ENCODE data around the gene PILRA.
"Not testable (repeated sequence)": the region's sequence is repeated elsewhere in the genome, so short reads cannot be mapped to it uniquely, and the experiment has no call there.

The PILRA gene

GRCh38 chr7:100381531-100382233, 8.4 kb downstream of the PILRA start:
- not testable (repeated sequence) for DNase-seq

DNA sequence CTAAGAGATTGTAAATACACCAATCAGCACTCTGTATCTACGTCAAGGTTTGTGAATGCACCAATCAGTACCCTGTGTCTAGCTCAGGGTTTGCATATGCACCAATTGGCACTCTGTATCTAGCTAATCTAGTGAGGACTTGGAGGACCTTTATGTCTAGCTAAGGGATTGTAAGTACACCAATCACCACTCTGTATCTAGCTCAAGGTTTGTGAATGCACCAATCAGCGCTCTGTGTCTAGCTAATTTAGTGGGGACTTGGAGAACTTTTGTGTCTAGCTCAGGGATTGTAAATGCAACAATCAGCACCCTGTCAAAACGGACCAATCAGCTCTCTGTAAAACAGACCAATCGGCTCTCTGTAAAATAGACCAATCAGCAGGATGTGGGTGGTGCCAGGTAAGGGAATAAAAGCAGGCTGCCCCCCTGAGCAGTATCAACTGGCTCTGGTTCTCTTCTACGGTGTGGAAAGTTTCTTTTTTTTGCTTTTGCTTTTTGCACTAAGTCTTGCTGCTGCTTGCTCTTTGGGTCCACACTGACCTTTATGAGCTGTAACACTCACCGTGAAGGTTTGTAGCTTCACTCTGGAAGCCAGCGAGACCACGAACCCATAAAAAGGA, 9.1 kb downstream of the PILRA start:
- peak; percentile 6 for DNase-seq

DNA sequence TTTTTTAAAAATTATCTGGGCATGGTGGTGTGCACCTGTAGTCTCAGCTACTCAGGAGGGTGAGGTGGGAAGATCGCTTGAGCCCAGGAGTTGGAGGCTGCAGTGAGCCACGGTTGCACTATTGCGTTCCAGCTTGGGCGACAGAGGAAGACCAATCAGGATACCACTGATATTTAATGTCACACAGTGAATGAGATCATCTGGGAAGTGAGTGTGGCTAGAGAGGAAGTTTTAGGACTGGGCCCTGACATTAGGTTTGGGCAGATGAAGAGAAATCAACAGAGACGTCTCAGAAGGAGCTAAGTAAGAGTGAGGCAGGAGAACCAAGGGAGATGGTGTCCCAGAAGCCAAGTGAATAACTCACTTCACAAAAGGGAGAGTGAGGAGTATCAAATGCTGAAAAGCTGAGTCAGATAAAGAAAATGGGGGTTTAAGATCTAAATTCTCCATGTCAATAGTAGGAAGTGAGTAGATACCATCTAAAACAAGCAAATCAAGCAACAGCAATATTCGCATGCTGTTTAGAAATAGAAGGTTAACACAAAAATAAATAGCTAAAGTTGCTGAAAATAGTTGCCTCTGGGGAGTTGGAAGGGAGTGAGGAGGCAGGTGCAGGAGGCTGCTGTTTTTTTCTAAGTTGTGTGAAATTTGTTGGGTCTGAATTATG, 11.5 kb downstream of the PILRA start:
- DNase-seq: no peak

DNA sequence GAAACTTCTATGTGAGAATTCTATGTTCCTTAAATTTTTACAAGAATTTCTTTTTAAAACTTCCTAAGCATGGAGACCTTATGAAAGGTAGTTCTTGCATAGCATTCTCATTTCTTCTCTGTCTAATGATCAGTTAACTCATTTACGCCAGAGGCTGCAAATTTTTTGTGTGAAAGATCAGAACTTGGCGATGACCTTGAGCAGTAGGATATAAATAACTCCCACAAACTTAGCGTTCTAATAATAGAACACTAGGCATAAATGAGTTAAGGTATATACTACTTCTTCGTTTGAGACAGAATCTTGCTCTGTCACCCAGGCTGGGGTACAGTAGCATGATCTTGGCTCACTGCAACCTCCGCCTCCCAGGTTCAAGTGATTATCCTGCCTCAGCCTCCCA, 13.7 kb downstream of the PILRA start:
- no peak for DNase-seq

DNA sequence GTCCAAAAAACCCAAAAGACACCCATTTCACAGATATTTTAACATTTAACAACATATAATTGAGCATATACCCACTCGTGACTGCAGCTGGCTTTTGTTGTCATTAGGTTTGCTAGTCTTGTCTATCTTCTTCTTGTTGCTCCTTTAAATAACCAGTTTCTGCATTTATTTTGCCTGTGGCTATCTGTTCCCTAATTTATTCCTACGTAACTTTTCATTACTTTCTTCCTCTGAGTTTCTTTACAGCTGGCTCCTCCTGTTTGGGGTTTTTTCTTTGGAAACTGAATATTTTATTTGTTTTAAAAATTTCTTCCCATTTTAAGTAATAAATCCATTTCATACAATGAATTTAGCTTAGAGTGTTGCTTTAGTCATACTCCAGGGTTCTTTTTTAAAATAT, 14.4 kb downstream of the PILRA start:
- no peak for DNase-seq

DNA sequence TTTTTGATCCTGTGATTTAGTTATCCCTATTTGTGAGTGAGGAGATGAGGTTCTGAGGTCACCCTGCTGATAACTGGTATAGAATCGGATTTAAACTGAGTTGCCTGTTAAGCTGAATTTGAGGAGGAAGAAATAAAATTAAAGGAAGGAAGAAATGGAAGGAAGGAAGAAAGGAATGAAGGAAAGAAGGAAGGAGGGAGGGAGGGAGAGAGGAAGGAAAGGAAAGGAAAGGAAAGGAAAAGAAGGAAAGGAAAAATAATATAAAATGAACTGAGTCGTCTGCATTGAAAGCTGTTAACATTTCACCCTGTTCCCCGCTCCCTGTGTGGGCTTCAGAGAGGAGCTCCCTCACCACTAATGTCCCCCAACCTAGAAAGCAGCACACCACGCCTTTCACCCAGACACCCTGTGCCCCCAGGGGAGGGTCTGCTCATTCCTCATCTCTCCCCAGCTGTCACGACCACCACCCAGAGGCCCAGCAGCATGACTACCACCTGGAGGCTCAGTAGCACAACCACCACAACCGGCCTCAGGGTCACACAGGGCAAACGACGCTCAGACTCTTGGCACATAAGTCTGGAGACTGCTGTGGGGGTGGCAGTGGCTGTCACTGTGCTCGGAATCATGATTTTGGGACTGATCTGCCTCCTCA, 16.3 kb downstream of the PILRA start:
- no peak for DNase-seq

DNA sequence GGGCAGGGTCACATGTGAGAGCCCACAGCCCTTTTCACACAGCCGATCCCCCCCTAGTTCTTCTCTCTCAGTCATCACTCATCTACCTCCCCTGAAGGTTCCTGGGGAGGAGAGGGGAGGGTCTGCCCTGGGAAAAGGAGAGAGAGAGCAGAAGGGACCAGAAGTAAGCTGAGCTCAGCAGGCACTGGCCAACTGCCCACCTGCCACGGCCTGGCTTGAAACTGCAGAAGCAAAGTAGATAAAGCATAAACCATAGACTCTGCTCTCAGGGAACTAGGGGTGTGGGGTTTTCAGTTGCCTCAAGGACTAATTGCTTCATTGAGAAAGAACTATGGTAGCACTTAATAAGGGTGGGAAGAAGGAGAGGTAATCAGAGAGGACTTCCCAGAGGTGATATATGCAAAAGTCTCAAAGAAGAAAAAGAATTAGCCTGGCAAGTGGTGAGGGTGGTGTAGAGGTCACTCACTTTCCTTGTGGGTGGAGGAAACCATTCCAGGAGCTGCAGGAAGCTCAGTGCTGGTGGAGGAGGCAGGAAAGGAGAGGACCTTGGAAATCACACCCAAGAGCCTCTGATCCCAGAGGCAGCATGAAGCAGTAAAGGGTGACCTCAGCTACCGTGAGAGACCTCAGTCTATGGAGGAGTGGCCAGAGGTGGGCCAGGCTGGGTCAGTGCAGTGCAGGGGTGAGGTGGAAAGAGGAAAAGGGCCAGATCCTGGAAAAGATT, 17.2 kb downstream of the PILRA start:
- DNase-seq: no peak

GRCh38 chr7:100393233-100393905, 20.1 kb downstream of the PILRA start:
- no peak for DNase-seq

- DNase-seq: no peak
Measured at GRCh38 chr7:100394077-100394476, 20.8 kb downstream of the PILRA start.

- DNase-seq: peak; percentile 4
Measured at GRCh38 chr7:100396421-100396982, 23.2 kb downstream of the PILRA start.

GRCh38 chr7:100397315-100398081, 24.2 kb downstream of the PILRA start:
- no peak for DNase-seq

- DNase-seq: no peak
Measured at GRCh38 chr7:100398239-100398638, 25.0 kb downstream of the PILRA start.

DNA sequence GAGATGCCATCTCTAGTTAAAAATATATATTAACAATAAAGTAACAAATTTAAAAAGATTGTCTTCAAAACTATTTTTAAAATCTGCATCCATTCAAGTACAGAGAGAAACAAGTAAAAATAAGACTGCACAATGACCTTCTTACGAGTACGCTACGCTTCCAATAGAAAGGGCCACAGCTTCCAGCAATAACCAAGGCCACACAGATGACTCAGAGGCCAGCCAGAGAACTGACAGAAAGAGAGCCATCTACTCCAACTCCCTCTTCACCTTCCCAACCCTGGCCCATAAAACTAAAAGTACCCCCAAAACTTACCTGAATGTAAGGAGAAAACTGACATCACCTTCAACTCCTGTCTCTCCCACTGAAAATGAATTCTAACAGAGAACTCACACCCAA, 26.8 kb downstream of the PILRA start:
- DNase-seq: no peak

DNA sequence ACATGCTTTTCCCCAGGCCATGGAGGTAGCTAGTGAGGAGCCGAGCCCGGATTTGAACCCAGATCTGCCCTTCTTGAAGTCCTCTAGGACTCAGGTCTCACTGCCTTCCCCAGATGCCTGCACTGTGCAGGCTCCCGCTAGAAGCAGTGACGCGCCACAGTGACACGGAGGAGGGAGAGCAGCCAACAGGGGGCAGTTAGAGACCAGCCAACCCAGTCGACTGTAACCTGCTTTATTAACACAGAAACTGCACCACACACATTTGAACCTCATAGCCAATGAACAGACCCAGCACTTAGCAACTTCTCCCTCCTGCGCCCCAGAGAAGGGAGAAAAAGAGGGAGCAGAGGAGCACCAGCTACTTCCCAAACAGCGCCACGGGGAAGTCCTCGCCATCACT, 27.4 kb downstream of the PILRA start:
- no peak for DNase-seq

- DNase-seq: no peak
Measured at GRCh38 chr7:100401811-100402210, 28.5 kb downstream of the PILRA start.

- no peak for DNase-seq
Measured at GRCh38 chr7:100402241-100402640, 29.0 kb downstream of the PILRA start.

- DNase-seq: no peak
Measured at GRCh38 chr7:100406767-100407166, 33.5 kb downstream of the PILRA start.

GRCh38 chr7:100407285-100408180, 34.2 kb downstream of the PILRA start:
- peak; percentile 28 for DNase-seq

DNA sequence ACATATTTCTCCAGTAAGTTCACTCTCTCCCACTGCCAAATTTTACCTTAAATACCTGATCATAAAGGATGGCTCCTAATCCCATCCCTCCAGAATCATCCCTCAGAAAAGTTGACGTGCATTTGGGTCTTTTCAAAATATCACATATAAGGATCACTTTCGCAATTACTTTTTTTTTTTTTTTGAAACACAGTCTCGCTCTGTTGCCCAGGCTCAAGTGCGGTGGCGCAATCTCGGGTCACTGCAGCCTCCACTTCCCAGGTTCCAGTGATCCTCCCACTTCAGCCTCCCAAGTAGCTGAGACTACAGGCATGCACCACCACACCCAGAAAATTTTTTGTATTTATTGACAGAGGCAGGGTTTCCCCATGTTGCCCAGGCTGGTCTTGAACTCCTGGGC, 37.8 kb downstream of the PILRA start:
- no peak for DNase-seq

- no peak for DNase-seq
Measured at GRCh38 chr7:100413346-100413745, 40.1 kb downstream of the PILRA start.
